Endothelial cell of umbilical vein (primary cell): ENCODE measurements around the gene DLGAP4. TPM values are rescaled to one million over a fixed set of nuclear protein-coding genes. Genes with fewer than 3 reads are reported as not detected.

ENCODE experiments used
- BruUV-seq: library from RNA; stranded (reverse); fragments of 400-500 nt; replicated peaks from 2 replicates; lab custom pipeline; 2021; lab: Mats Ljungman, UMichigan
- CTCF ChIA-PET: fragments of 300-600, 350-600 bp; sonication (Branson Sonifier 250); formaldehyde crosslinking; loops from one replicate; lab custom pipeline; 2021; ENCODE audit warnings: antibody characterized with exemption, inconsistent platforms; lab: Charles Lee
- POLR2A ChIA-PET: fragments of 300-600, 350-600 bp; sonication (Branson Sonifier 250); formaldehyde crosslinking; loops from one replicate; lab custom pipeline; 2021; ENCODE audit warnings: antibody characterized with exemption, inconsistent platforms; lab: Charles Lee
- DNase-seq: peaks from one replicate; pipeline ENCODE4 v3.0.0-alpha.2; 2011; ENCODE audit warnings: low read depth, low spot score
- FAIRE-seq: peaks from 2 replicates; lab custom pipeline; 2011; peaks lifted over from hg19 to GRCh38; lab: Jason Lieb, UNC
- H2AFZ ChIP-seq: 2 replicates; pipeline ENCODE4 v1.6.0; 2012; ENCODE audit warnings: low read depth, low read length, control low read depth, inconsistent platforms
- H3K27ac ChIP-seq: 2 replicates; pipeline ENCODE4 v1.5.1; 2011; ENCODE audit warnings: low read depth, mild to moderate bottlenecking, control low read depth, low read length, moderate library complexity; ENCODE audit not compliant: insufficient read depth
- H3K27me3 ChIP-seq, 2 experiments: 2 replicates each; pipeline versions ENCODE4 v1.6.0 to v1.6.1; 2011; ENCODE audit warnings: low read length in 2 of 2, mixed read lengths in 1 of 2; ENCODE audit not compliant: control insufficient read depth in 2 of 2, insufficient read depth in 2 of 2
- H3K36me3 ChIP-seq, 2 experiments: 2 replicates in 1 of 2; 3 replicates in 1 of 2; pipeline ENCODE4 v1.5.1; 2011; ENCODE audit warnings: low read length in 2 of 2, mild to moderate bottlenecking in 1 of 2, moderate library complexity in 1 of 2; ENCODE audit not compliant: control insufficient read depth in 2 of 2, insufficient read depth in 2 of 2; ENCODE audit errors: extremely low read depth in 1 of 2
- H3K4me1 ChIP-seq: 3 replicates; pipeline ENCODE4 v1.5.1; 2011; ENCODE audit warnings: mild to moderate bottlenecking, low read length; ENCODE audit not compliant: control insufficient read depth, insufficient read depth; ENCODE audit errors: extremely low read depth
- H3K4me2 ChIP-seq: 2 replicates; pipeline ENCODE4 v1.6.1; 2011; ENCODE audit warnings: low read length, control low read depth, mixed read lengths; ENCODE audit not compliant: insufficient read depth
- H3K4me3 ChIP-seq, 3 experiments: fragments of 200-600 bp in 1 of 3; sonication (generic), shearing (Covaris generic) in 1 of 3; replicated peaks in 1 of 3; 2 replicates each; pipeline ENCODE4 v1.5.1; 2011 to 2016; ENCODE audit warnings: control low read depth in 3 of 3, low read length in 3 of 3, mild to moderate bottlenecking in 2 of 3, inconsistent platforms in 1 of 3, low read depth in 1 of 3, moderate library complexity in 1 of 3; ENCODE audit not compliant: insufficient read depth in 1 of 3
- H3K79me2 ChIP-seq: 2 replicates; pipeline ENCODE4 v1.6.0; 2012; ENCODE audit warnings: low read length, inconsistent platforms; ENCODE audit not compliant: control insufficient read depth, insufficient read depth
- H3K9ac ChIP-seq: replicated peaks from 2 replicates; pipeline ENCODE3; 2011; ENCODE audit warnings: low read length, control low read depth; ENCODE audit not compliant: insufficient read depth; ENCODE audit errors: extremely low read depth
- H3K9me1 ChIP-seq: replicated peaks from 3 replicates; pipeline ENCODE4 v1.6.0; 2011; ENCODE audit warnings: mild to moderate bottlenecking, low read length; ENCODE audit not compliant: control insufficient read depth, insufficient read depth; ENCODE audit errors: extremely low read depth
- H3K9me3 ChIP-seq: replicated peaks from 2 replicates; pipeline ENCODE4 v1.5.1; 2012; ENCODE audit warnings: low read length, inconsistent platforms; ENCODE audit not compliant: control insufficient read depth, insufficient read depth
- H4K20me1 ChIP-seq: replicated peaks from 2 replicates; pipeline ENCODE3; 2011; ENCODE audit warnings: mild to moderate bottlenecking, low read length; ENCODE audit not compliant: control insufficient read depth, insufficient read depth; ENCODE audit errors: extremely low read depth
- EZH2 ChIP-seq: IDR thresholded peaks from 2 replicates; pipeline ENCODE4 v1.6.1; 2012; ENCODE audit warnings: borderline replicate concordance, low read depth, mild to moderate bottlenecking, moderate library complexity, low read length, inconsistent platforms; ENCODE audit not compliant: severe bottlenecking
- FOS ChIP-seq: IDR thresholded peaks from 2 replicates; pipeline ENCODE4 v1.6.1; 2011; ENCODE audit warnings: mild to moderate bottlenecking, low read length, moderate library complexity, borderline replicate concordance; ENCODE audit not compliant: insufficient read depth
- GATA2 ChIP-seq: IDR thresholded peaks from 2 replicates; pipeline ENCODE4 v1.7.0; 2011; ENCODE audit warnings: low read depth, mild to moderate bottlenecking, moderate library complexity, mixed read lengths, low read length; ENCODE audit not compliant: insufficient read length, insufficient read depth
- JUN ChIP-seq: IDR thresholded peaks from 2 replicates; pipeline ENCODE4 v1.6.1; 2011; ENCODE audit warnings: borderline replicate concordance, low read depth; ENCODE audit not compliant: insufficient read length, insufficient read depth
- MYC ChIP-seq: IDR thresholded peaks from one replicate; pipeline ENCODE4 v1.6.1; 2011; ENCODE audit warnings: mild to moderate bottlenecking, low read depth, low read length
- POLR2A ChIP-seq: IDR thresholded peaks from 2 replicates; pipeline ENCODE4 v1.6.1; 2012; ENCODE audit warnings: low read depth, mild to moderate bottlenecking, control low read depth, low read length
- POLR2AphosphoS5 ChIP-seq: IDR thresholded peaks from 2 replicates; pipeline ENCODE4 v1.6.1; 2012; ENCODE audit warnings: low read depth, mild to moderate bottlenecking, control low read depth, low read length, moderate library complexity; ENCODE audit not compliant: insufficient read depth
- dilution Hi-C: fragments of 300-500 bp; cut with MboI; formaldehyde crosslinking; loops from one replicate; pipeline ENCODE4 v1.15.0; 2019; ENCODE audit warnings: low sequenced_read_pairs; ENCODE audit not compliant: extremely low pct_ligation_motif_present
- intact Hi-C: fragments of 100-400 bp; cut with micrococcal nuclease; formaldehyde crosslinking; loops from one replicate; pipeline ENCODE4 v1.10.0; 2022
- polyA plus RNA-seq, 4 experiments: library from polyadenylated mRNA; depleted of rRNA in 3 of 4; stranded (reverse) in 3 of 4; unstranded in 1 of 4; fragments of >200 nt; gene quantifications; 2 replicates each; pipeline versions ENCODE4 v1.2.1 to v1.2.3, GENCODE V29; 2011 to 2012; ENCODE audit warnings: missing spikeins in 1 of 4
- total RNA-seq: library from RNA; stranded (reverse); gene quantifications from 2 replicates; pipeline ENCODE4 v1.2.3, GENCODE V29; 2021
- TF ChIP-seq, protein P1 (sequence below): IDR thresholded peaks from 2 replicates; pipeline ENCODE4 v1.6.1; 2011; ENCODE audit not compliant: insufficient read depth, insufficient read length
- TF ChIP-seq, protein P2 (sequence below), 2 donors: IDR thresholded peaks; 1 replicate in 1 of 2; 2 replicates in 1 of 2; pipeline ENCODE4 v1.5.1; 2011; ENCODE audit warnings: low read length in 2 of 2, mild to moderate bottlenecking in 2 of 2, moderate library complexity in 2 of 2, control low read depth in 1 of 2, inconsistent platforms in 1 of 2, low read depth in 1 of 2; ENCODE audit not compliant: insufficient read depth in 1 of 2; ENCODE audit errors: extremely low read depth in 1 of 2

DLGAP4 gene
- total and polyA plus RNA-seq, 2 donors (not counting 3 experiments of a cell fraction or from before 2014, with no cell fraction given): 57.5 to 125 TPM

DNA sequence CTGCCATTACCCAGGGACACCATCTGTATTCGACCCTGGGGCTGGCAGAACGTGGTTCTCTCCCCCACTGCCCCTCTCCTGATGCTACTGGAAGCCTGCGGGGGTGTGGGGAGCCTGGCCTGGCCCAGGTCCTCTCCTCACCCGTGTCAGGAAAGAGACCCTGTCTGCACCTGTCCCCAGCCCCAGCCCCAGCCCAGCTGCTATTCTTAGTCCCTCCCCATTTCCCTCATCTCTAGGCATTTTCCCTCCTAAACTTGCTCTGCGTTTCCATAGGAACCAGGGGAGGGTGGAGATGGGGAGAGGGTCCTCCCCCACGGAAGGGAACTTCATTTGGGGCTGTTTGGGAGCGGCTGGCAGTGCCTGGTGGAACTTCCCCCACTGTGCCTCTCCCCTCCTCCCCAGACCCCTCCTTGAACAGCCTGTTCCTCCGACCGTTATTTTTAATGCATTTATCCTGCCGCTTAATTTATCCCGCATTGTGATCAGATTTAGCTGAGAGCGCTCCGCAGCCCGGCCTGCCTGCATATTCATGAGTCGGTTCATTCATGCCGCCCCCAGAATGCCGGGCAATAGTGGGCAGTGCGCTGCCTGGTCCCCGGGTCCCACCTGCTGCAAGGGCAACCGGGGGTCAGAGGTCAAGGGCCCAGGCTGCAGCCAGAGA is 31.8 kb upstream of the DLGAP4 start:
- dilution Hi-C loops (no loop called here), intact Hi-C loops (loop anchor here (10.0 kb wide), 1 partner anchor 120 kb away; no protein-coding TSS in a partner anchor)
- no peaks in the 10 kb centered on the region for H3K9me1 ChIP-seq
- no peak overlapping the region for H3K27ac ChIP-seq
- H3K36me3 ChIP-seq: no peaks in the 10 kb centered on the region
- ChIA-PET CTCF (interaction anchor here (1.0 to 6.3 kb wide), 13 partner anchors 10 to 612 kb away, joined by 3 to 96 read pairs (median 5); no protein-coding TSS in a partner anchor), POLR2A (no interaction called here)
- no peak for FAIRE-seq
- no peaks in the 10 kb centered on the region for H3K9me3 ChIP-seq
- no TSS peak for BruUV-seq
- DNase-seq: no peak
- no peaks in the 10 kb centered on the region for H3K79me2 ChIP-seq
- H3K27me3 ChIP-seq: peaks cover 0 to 3% of the 10 kb centered on the region in 2 experiments
- H3K4me3 ChIP-seq: no peak overlapping the region
- H2AFZ ChIP-seq: no peak overlapping the region
- H3K9ac ChIP-seq: no peak overlapping the region
- H3K4me1 ChIP-seq: no peaks in the 10 kb centered on the region
- no peak for TF ChIP-seq FOS
- TF ChIP-seq, protein P1, sequence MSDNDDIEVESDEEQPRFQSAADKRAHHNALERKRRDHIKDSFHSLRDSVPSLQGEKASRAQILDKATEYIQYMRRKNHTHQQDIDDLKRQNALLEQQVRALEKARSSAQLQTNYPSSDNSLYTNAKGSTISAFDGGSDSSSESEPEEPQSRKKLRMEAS: no peak
- no peak for TF ChIP-seq GATA2
- no peak overlapping the region for H3K4me2 ChIP-seq
- H4K20me1 ChIP-seq: no peaks in the 10 kb centered on the region

DNA sequence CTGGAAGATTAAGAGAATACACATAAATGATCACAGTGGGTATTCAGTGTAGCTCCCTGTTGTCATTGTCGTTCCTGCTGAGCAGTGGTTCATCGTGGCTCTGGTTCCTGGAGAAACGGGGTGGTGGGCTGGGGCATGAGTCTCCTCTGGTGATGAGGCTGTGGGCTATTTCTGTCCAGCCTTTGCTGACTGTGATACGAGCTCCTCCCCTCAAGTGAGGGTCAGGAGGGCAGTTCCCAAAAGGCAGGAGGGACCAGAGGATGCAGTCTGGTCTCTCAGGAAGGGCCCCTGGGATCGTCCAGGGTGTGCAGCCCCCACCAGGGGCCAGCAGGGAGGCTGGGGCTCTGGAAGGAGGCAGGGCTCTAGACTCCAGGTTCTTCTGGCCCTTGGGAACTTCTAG is 31.1 kb upstream of the DLGAP4 start:
- TF ChIP-seq POLR2AphosphoS5: no peak
- no peak for TF ChIP-seq EZH2
- TF ChIP-seq JUN: no peak
- TF ChIP-seq, protein P1: no peak
- TF ChIP-seq, protein P2, sequence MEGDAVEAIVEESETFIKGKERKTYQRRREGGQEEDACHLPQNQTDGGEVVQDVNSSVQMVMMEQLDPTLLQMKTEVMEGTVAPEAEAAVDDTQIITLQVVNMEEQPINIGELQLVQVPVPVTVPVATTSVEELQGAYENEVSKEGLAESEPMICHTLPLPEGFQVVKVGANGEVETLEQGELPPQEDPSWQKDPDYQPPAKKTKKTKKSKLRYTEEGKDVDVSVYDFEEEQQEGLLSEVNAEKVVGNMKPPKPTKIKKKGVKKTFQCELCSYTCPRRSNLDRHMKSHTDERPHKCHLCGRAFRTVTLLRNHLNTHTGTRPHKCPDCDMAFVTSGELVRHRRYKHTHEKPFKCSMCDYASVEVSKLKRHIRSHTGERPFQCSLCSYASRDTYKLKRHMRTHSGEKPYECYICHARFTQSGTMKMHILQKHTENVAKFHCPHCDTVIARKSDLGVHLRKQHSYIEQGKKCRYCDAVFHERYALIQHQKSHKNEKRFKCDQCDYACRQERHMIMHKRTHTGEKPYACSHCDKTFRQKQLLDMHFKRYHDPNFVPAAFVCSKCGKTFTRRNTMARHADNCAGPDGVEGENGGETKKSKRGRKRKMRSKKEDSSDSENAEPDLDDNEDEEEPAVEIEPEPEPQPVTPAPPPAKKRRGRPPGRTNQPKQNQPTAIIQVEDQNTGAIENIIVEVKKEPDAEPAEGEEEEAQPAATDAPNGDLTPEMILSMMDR (IDR thresholded peaks at IDR 0.05; ENCODE audit: extremely low read depth in 1 of 2, insufficient read depth in 1 of 2, low read depth in 1 of 2, low read length in 2 of 2): no peak
- TF ChIP-seq GATA2: no peak
- no peak for TF ChIP-seq POLR2A
- TF ChIP-seq MYC: no peak
- no peak for TF ChIP-seq FOS
- Histone ChIP-seq H2AFZ (no peak overlapping the region), H3K9me1 (no peaks in the 10 kb centered on the region), H3K9ac (no peak overlapping the region), H4K20me1 (no peaks in the 10 kb centered on the region), H3K79me2 (no peaks in the 10 kb centered on the region), H3K9me3 (no peaks in the 10 kb centered on the region), H3K27me3 (peaks cover 0 to 3% of the 10 kb centered on the region in 2 experiments), H3K36me3 (no peaks in the 10 kb centered on the region), H3K27ac (no peak overlapping the region), H3K4me1 (no peaks in the 10 kb centered on the region), H3K4me2 (no peak overlapping the region), H3K4me3 (no peak overlapping the region)
- POLR2A ChIA-PET: no interaction called here
- CTCF ChIA-PET: interaction anchor here (2.1 kb wide), 1 partner anchor 164 kb away, joined by 8 read pairs; no protein-coding TSS in a partner anchor
- intact Hi-C loops (loop anchor here (10.0 kb wide), 1 partner anchor 120 kb away; no protein-coding TSS in a partner anchor), dilution Hi-C loops (no loop called here)
- BruUV-seq: no TSS peak
- no peak for DNase-seq
- no peak for FAIRE-seq
